HG03095 (cell line): ENCODE data around the gene SRRT.
A peak's percentile ranks its signal among the peaks of the same experiment; 100 is the strongest.

Experiments used
- ATAC-seq: cut with Tn5 transposase; IDR thresholded peaks from one replicate; pipeline ENCODE4 v1.9.1; 2021; ENCODE audit warnings: moderate library complexity; ENCODE audit not compliant: unreplicated experiment

SRRT gene

DNA sequence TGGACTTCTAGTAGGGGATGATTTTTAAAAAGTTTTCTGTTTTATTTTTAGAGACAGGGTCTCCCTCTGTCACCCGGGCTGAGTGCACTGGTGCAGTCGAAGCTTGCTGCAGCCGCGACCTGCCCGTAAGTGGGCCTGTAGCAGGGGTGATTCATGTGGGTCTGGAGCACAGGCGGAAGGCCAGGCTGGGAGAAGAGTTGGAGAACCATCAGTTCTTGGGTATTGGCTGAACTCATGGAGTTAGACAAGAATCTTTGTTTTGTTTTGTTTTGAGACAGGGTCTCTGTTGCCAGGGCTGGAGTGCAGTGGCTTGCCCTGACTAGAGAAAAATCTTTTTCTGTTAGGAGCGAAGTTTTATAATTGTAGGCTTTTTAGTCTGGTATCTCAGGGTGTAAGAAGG lies 5.7 kb downstream of the SRRT start:
- ATAC-seq, result no peak

DNA sequence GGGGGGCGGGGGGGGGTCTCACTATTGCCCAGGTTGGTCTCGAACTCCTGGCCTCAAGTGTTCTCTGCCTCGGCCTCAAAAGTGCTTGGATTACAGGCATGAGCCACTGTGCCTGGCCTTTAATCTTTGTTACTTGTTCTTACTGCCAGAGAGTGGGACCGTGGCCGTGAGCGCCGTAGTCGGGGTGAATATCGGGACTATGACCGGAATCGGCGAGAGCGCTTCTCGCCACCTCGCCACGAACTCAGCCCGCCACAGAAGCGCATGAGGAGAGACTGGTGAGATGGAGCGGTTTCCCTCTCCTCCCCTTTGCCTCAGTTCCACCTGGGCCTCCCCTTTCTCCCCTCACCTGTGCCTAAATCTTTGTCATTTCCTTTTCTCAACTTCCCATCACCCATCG lies 6.2 kb downstream of the SRRT start:
- ATAC-seq, result no peak

DNA sequence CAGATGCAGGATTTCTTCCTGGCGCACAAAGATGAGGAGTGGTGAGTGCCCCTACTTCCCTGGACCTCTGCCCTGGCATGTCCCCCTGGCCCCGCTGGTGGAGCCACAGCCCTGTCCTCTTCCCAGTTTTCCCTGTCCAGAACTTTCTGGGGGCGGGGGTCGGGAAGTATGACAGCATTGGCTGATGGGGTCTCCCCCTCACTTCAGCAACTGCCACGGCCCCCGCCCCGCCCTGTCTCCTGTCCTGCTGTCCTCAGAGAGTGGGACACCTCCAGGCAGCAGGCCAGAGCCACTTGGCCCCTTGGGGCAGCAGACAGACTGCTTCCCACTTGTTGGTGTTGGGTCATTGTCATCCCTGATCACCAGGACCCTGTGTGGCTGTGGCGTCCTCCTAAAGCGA lies 7.3 kb downstream of the SRRT start:
- no peak for ATAC-seq

DNA sequence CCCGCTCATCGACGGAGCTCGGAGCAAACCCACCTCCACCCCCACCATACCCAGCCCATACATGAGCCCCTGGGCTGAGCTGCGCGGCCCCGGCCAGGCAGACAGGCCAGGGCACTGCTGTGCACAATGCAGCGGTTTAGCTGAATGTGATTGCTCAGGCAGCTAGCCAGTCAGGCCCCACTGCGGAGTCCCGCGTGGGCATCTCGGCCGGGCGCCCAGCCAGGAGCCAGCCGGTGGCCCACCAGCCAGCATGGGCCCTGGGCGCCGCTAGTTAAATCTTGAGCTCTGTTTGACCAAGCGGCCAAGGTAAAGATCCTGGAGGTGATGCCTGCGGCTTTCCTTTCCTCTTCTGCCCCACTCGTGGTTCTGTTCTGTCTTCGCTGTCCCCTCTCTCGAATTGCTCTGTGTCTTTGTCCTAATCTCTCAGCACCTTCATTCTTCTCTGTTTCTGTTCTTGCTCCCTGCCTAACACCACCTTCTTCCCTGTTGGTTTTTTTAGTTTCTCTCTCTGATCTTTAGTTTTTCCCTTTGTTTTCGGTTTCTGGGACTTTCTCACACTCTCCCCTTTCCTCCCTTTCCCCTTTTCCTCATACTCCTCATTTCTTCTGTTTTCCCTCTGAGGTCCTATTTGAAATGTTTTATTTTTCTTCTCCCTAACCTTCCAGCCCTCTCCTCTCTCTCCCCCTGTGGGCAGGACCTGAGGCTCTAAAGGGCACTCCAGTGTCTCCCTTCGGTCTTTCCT lies 8.1 kb downstream of the SRRT start:
- no peak for ATAC-seq

DNA sequence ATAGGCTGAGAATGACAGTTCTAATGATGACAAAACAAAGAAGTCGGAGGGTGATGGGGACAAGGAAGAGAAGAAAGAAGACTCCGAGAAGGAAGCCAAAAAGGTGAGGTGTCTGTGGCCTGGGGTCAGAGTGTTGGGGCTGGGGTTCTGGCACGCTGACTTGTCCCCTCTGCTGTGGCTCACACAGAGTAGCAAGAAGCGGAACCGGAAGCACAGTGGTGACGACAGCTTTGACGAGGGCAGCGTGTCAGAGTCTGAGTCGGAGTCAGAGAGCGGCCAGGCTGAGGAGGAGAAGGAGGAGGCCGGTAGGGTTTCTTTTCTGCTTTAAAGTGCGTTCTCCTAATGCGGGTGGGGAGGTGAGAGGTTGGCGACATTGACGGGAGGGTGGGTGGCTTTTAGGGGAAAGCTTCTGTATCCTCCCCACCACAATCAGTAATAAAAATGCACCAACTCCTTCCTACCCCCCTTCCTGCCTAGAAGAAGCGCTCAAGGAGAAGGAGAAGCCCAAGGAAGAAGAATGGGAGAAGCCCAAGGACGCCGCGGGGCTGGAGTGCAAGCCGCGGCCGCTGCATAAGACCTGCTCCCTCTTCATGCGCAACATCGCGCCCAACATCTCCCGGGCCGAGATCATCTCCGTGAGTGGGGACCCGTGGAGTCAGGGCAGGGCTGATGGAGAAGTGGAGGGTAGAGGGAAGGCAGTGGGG lies 10.0 kb downstream of the SRRT start:
- ATAC-seq, result no peak

DNA sequence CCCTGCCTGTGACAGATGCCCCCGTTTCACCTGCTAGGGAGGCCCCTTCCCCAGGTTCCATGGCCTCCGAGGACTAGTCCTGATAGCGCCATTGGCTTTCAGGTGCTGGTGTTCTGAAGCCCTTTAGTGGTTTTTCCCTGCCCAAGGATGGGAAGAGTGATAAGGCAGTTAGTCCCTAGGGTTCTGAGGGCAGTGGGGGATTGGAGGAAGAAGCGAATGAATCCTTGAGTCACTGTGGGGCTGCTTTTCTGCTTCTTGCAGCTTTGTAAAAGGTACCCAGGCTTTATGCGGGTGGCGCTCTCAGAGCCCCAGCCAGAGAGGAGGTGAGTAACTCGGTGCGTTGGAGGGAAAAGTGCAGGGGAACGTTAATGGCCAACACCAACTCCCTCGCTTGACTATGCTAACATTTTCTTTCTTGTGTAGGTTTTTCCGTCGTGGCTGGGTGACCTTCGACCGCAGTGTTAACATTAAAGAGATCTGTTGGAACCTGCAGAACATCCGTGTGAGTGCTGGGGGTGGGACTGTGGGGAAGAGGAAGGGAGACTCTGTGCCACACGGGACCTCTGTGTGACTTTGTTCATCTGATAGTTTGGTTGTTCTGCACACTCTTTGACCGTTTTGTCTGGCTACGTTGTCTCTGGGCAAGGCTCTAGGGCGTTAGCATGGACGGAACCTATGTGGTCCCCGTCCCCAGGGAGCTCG lies 10.7 kb downstream of the SRRT start:
- no peak for ATAC-seq

DNA sequence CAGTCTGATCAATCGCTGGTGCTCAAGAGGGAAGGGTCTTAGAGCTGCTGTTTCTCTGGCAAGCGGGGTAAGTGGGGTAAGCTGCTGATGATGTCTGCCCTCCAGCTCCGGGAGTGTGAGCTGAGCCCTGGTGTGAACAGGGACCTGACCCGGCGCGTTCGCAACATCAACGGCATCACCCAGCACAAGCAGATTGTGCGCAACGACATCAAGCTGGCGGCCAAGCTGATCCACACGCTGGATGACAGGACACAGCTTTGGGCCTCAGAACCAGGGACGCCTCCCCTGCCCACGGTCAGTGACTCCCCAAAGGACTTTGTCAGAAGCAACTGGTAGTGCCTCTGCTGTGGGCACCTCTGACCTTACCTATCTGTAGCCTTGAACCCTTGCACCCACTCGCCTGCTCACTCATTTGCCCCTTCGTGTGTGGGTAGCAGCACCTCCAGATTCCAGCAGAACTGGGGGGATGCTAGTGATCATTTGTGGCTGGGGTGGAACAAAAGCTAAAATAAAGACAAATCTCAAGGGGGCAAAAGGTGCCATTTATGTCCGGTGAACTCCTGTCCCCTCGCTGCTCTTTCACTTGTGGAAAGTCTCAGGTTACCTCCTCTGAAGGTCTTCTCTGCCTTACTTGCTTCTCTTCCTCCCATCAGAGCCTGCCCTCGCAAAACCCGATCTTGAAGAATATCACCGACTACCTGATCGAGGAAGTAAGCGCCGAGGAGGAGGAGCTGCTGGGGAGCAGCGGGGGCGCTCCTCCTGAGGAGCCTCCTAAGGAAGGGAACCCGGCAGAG lies 11.4 kb downstream of the SRRT start:
- no peak for ATAC-seq

DNA sequence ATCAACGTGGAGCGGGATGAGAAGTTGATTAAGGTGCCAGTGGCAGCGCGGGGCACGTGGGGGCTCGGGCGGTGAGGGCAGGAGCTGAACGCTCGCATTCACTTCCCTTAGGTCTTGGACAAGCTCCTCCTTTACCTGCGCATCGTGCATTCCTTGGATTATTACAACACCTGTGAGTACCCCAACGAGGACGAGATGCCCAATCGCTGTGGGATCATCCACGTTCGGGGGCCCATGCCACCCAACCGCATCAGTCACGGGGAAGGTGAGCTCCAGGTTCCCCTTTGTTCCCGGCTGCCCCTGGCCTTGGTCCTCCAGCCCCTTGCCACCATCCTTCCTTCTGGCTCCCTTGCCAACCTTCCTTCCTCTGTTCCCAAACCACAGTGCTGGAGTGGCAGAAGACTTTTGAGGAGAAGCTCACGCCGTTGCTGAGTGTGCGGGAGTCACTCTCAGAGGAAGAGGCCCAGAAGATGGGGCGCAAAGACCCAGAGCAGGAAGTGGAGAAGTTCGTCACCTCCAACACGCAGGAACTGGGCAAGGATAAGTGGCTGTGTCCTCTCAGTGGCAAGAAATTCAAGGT lies 12.1 kb downstream of the SRRT start:
- ATAC-seq, result no peak

DNA sequence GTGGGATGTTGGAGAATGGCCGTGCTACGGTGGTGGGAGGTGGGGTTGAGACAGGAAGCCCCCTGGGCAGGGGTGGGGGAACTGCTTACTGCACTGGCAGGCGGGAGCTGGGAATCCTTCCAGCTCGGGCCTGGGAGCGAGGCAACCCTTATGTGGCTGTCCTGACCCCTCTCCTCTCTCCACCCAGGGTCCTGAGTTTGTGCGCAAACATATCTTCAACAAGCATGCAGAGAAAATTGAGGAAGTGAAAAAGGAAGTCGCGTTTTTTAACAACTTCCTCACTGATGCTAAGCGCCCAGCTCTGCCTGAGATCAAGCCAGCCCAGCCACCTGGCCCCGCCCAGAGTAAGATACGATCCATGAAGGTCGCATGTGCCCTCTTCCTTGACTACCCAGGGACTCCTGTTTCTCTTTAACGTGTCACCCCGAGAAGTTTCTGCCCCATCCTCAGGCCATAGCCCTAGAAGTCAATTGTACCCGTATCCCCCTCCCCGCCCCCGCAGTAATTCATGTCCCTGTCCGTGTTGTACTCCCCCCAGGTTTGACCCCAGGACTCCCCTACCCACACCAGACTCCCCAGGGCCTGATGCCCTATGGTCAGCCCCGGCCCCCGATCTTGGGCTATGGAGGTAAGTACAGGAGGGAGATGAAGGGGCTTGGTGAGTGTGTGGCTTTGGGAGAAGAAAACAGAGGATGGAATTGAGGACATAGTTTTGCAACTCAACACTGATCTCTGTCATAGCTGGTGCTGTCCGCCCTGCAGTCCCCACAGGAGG lies 12.8 kb downstream of the SRRT start:
- peak; percentile 36 for ATAC-seq

DNA sequence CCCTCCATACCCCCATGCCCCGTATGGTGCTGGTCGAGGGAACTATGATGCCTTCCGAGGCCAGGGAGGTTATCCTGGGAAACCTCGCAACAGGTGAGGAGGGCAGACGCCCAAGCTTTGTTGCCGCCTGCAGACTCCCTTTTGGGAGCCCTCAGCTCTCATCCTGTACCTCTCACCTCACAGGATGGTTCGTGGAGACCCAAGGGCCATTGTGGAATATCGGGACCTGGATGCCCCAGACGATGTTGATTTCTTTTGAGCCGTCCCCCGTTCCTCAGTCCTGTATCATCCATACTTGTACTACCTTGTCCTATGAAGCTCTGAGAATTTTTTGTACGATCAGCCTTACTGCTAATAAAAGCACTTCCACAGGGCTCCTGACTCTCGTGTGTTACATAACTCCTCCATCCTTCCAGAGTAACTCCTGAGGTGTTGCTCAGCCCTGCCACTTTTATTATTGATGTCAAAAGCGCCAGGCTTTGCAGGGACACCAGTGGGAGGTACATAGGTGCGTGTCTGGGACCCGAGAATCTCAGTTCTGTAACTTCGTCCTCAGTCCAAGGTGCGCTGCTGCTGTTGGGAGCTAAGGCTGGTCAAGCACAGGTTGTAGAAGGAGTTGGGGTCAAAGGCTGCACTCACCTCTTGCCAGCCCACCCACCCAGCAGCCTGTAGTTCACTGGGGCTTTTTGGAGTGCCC lies 13.5 kb downstream of the SRRT start:
- no peak for ATAC-seq

DNA sequence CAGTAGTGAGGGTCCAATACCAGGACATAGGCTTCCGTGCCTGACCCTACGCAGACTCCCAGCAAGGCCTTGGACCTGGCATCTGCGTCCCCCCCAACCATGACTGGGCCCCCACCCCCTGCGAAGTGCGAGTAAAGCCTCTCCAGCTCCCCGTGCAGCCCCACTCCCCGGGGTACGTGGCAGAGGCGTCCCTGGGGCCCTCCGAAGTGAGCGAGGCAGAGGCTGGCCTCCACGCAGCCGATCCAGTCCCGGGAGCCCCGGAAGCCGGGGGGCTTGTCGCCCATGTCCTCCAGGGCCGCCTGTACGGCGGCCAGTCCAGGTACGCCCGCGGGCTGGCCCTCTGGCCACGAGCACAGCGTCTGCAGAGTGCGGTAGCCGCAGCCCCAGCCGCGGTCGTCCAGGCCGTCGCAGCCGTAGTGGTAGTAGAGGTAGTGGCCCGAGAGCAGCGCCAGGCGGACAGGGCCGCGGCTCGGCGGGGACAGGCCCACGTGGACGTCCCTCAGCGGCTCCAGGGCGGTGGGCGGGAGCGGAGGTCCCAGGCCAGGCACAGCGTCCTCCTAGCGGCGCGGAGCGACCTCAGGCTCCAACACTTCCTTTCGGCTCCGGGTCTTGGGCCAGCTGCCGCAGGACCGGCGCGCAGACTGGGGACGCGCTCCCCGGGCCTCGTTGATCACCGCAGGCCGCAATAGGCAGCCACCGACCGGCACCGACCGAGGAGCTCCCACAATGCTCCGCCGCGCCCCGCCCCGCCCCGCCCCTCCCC lies 14.3 kb downstream of the SRRT start, which contains the start of gene UFSP1:
Gene UFSP1, minus strand, starts transcription at position 728 of the 763 bp plus-strand sequence. Its CDS starts 444 bp downstream, at position 284.
- ATAC-seq, result no peak

DNA sequence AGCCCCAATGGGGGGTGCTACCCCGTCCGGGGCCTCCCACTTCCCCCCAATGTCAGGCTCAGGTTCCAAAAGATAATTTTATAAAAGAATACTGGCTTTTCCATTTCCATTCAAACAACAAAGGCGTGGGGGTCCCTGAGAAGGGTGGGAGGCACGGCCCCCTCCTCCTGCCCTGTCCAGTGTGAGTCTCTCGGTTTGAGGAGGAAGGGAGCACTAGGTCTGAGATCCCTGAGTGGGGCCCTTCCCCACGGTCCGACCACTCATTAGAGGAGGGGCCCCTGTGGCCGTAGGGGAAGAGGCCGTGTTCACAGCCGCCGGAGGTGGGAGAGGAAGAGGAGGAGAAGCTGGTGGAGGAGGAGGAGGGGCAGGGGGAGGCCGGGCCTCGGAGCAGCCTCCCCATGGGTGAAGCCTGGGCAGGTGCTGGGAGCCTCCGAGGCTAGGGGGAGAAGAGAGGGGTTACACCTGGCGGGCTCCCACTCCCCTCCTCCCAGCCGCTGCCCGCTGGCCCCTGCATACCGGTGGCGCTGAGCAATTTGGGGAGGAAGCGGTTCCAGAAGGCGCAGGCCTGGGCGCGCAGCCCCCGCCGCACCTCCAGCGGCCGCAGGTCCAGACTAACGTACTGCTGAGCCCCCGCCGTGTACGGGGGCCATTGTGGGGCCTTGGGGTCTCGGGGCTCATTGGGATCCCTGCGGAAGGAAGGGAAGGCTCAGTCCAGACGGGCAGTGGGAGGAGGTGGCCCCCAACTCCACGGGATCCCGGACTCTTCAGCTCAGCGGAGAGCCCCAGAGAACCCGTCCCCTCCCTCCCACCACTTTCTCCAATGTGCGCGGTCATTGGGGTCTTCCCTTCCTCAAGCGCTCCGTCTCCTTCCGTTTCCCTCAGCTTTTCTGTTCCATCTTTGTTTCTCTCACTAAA lies 16.0 kb downstream of the SRRT start:
- ATAC-seq, result no peak

DNA sequence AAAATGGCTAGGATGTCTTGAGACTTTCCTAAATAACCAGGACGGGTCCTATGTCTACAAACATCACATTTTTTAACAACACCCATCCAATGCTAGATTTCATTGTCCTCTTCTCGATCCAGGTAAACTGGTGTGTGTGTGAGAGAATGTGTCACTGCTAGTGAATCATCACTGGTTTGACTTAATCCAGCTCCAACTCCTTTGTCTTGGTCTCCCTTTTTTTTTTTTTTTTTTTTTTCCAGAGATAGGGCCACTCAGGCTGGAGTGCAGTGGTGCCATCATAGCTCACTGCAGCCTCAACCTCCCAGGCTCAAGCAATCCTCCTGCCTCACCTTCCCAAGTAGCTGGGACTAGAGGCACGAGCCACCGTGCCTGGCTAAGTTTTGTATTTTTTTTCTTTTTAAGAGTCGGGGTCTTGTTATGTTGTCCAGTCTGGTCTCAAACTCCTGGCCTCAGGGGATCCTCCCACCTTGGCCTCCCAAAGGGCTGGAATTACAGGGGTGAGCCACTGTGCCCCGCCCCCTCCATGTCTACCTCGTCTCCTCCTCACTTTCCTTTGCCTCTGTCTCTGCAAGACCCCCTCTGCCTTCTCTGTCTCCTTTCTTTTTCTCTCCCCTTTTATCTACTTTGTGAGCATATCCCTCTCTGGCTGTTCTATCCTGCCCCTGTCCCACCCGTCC lies 16.8 kb downstream of the SRRT start:
- ATAC-seq, result no peak

DNA sequence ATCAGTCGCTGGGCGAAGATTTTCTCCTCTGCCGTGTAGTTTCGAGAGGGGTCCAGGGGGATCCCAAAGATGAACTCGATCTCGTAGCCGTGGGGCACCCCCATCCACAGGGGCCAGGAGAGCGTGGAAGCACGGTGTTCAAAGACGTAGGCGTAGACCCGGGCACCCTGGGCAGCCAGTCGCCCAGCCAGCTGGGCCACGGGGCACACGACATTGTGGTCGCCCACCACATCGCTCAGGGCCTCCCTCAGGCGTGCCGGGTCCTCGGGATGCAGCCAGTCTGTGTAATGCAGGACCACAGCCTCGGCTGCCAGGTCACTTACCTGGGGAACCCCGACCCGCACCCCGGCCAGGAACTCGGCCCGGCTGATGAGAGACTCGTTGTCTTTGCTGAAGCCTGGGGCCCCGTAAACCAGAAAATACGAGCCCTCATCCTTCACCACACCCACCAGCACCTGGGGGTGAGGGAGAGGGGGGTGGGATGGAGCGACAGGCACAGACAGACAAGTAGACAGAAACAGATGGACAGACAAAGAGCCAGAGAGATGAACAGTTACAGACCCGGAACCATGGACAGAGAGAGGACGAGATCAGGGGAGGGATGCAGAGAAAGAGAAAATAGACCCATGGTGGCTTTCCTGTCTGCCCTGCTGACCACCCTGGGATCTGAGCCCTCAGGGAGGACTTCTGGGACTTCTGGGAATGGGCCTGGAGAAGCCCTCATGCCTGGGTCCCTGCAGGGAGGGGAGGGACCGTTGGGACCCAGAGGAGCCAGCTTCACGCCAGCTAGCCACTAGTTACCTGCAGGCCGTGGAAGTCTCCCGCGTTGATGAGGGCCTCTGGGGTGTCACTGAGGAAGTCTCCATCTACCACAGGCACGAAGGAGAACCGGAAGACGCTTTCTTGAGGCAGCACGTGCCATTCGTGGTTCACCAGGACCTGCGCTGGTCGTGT lies 17.7 kb downstream of the SRRT start:
- no peak for ATAC-seq

DNA sequence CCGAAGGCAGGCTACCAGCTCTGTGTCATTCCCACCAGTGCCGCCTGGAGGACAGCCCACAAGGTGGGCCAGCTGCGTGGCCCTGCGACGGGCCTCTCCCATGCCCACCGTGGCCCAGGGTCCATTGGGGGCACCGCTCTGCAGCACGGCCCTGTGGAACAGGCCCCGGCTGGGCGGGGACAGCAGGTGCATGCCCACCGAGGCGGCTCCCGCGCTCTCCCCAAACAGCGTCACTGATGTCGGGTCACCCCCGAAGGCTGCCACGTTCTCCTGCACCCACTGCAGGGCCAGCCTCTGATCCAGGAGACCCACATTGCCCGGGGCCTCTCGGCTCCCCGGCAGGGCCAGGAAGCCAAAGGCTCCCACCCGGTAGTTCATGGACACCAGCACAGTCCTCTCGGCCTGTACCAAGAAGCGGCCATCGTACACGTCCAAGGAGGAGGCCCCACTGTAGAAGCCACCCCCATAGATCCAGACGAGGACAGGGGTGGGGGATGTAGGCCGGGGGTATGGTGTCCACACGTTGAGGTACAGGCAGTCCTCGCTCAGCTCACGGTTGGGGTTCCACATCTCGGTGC lies 18.5 kb downstream of the SRRT start:
- no peak for ATAC-seq
